HG03108 (cell line): Measurements from ENCODE around the gene ATP4A.
"Not testable (repeated sequence)": the region's sequence is repeated elsewhere in the genome, so short reads cannot be mapped to it uniquely, and the experiment has no call there.

Experiments used
- ATAC-seq: cut with Tn5 transposase; IDR thresholded peaks from one replicate; pipeline ENCODE4 v1.9.1; 2021; ENCODE audit warnings: moderate library complexity; ENCODE audit not compliant: unreplicated experiment

Gene ATP4A

GRCh38 chr19:35563207-35563829 is at the start of gene ATP4A:
Gene ATP4A (minus strand): TSS chr19:35563658. CDS start chr19:35563629, 29 bp downstream.
- ATAC-seq = no peak

GRCh38 chr19:35612559-35613321 is 49.3 kb upstream of the ATP4A start, which contains the start of gene HAUS5:
Gene HAUS5 (plus strand): TSS chr19:35612735. CDS start chr19:35612795, 60 bp downstream.
- peak; percentile 68 for ATAC-seq

GRCh38 chr19:35612224-35612558 is 48.7 kb upstream of the ATP4A start:
- ATAC-seq = no peak

- ATAC-seq = peak; percentile 46
Observed at GRCh38 chr19:35609851-35610353, 46.4 kb upstream of the ATP4A start.

GRCh38 chr19:35608251-35608650 is 44.8 kb upstream of the ATP4A start:
- ATAC-seq = no peak

GRCh38 chr19:35607661-35608060 is 44.2 kb upstream of the ATP4A start:
- no peak for ATAC-seq

GRCh38 chr19:35607170-35607569 is 43.7 kb upstream of the ATP4A start:
- not testable (repeated sequence) for ATAC-seq

- ATAC-seq = not testable (repeated sequence)
Observed at GRCh38 chr19:35604436-35604835, 41.0 kb upstream of the ATP4A start.

- ATAC-seq = no peak
Observed at GRCh38 chr19:35601971-35602370, 38.5 kb upstream of the ATP4A start.

- peak; percentile 45 for ATAC-seq
Observed at GRCh38 chr19:35596366-35596999, 33.0 kb upstream of the ATP4A start.

GRCh38 chr19:35595928-35596327 is 32.5 kb upstream of the ATP4A start:
- ATAC-seq = no peak

GRCh38 chr19:35595026-35595425 is 31.6 kb upstream of the ATP4A start:
- ATAC-seq = not testable (repeated sequence)

GRCh38 chr19:35592226-35592625 is 28.8 kb upstream of the ATP4A start:
- no peak for ATAC-seq

GRCh38 chr19:35590875-35591274 is 27.4 kb upstream of the ATP4A start:
- ATAC-seq = no peak

- no peak for ATAC-seq
Observed at GRCh38 chr19:35587321-35587720, 23.9 kb upstream of the ATP4A start.

- no peak for ATAC-seq
Observed at GRCh38 chr19:35585848-35586247, 22.4 kb upstream of the ATP4A start, which contains the start of gene PMIS2. Gene PMIS2 (plus strand): TSS chr19:35586173. CDS start chr19:35586260, 87 bp downstream.

GRCh38 chr19:35582760-35583159 is 19.3 kb upstream of the ATP4A start:
- ATAC-seq = no peak

- ATAC-seq = no peak
Observed at GRCh38 chr19:35578707-35579106, 15.2 kb upstream of the ATP4A start.

- no peak for ATAC-seq
Observed at GRCh38 chr19:35577918-35578317, 14.5 kb upstream of the ATP4A start.

- ATAC-seq = no peak
Observed at GRCh38 chr19:35571406-35571965, 8.0 kb upstream of the ATP4A start.

GRCh38 chr19:35569281-35569781 is 5.9 kb upstream of the ATP4A start:
- ATAC-seq = no peak
